ES-I3 (cell line): ENCODE results near the gene PDGFD.

Experiments
- H3K36me3 ChIP-seq: 2 replicates; pipeline ENCODE4 v1.6.1; 2013; ENCODE audit warnings: mild to moderate bottlenecking, low read length, control low read depth, moderate library complexity; ENCODE audit not compliant: insufficient read depth
- H3K4me1 ChIP-seq: 2 replicates; pipeline ENCODE4 v1.6.1; 2013; ENCODE audit warnings: mild to moderate bottlenecking, control low read depth, low read length; ENCODE audit not compliant: insufficient read depth
- H3K9ac ChIP-seq: 2 replicates; pipeline ENCODE4 v1.6.1; 2013; ENCODE audit warnings: low read depth, mild to moderate bottlenecking, low read length, moderate library complexity
- H3K9me3 ChIP-seq: 2 replicates; pipeline ENCODE4 v1.6.1; 2013; ENCODE audit warnings: mild to moderate bottlenecking, low read length, moderate library complexity; ENCODE audit not compliant: control insufficient read depth, insufficient read depth

Gene PDGFD

DNA sequence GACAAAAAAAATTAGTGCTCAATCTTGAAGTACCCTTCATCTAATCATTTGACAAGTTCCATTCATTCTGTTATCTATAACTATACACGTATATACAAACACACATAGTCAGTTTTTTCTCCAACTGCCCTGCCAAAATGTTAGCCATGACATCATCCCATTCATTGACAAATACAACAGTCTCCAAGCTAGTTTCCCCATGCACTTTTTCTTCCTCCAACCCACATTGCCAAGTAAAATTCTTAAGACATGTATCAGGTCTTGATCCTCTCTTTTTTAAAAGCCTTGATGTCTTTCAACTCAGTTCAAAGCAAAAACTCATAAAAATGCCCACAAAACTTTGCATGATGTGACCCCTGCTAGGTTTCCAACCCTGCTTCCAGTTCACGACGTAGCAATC, 69.4 kb downstream of the PDGFD start:
- no peaks in the 10 kb centered on the region for H3K36me3 ChIP-seq
- no peaks in the 10 kb centered on the region for H3K4me1 ChIP-seq
- no peaks in the 10 kb centered on the region for H3K9me3 ChIP-seq
- no peak overlapping the region for H3K9ac ChIP-seq

GRCh38 chr11:104093426-104094280, 70.3 kb downstream of the PDGFD start:
- no peak overlapping the region for H3K9ac ChIP-seq
- H3K4me1 ChIP-seq: no peaks in the 10 kb centered on the region
- no peaks in the 10 kb centered on the region for H3K9me3 ChIP-seq

DNA sequence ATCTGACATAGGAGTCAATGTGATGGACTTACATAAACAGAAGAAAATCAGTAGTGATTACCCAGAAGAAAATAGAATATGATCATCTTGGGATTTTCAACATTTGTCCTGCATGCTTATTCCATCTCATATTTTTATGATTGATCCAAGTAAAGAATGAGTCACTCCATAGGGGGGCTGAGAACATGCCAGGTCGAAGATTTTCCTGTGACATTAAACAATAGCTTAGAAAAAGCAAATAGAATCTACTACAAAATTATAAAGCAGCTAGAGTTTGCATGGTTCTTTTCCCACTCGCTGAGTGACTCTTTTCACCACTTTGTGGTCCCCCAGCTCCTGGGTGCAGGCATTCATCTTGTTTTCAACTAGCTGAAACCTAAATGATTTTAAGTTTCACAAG, 71.2 kb downstream of the PDGFD start:
- H3K9ac ChIP-seq: no peak overlapping the region
- no peaks in the 10 kb centered on the region for H3K4me1 ChIP-seq
- no peaks in the 10 kb centered on the region for H3K9me3 ChIP-seq
- no peaks in the 10 kb centered on the region for H3K36me3 ChIP-seq

More at GRCh38 chr11:104093426-104094280, 70.3 kb downstream of the PDGFD start:
- no peaks in the 10 kb centered on the region for H3K36me3 ChIP-seq

GRCh38 chr11:104091281-104092096, 72.5 kb downstream of the PDGFD start:
- Histone ChIP-seq H3K4me1 (no peaks in the 10 kb centered on the region), H3K9ac (no peak overlapping the region), H3K9me3 (no peaks in the 10 kb centered on the region), H3K36me3 (no peaks in the 10 kb centered on the region)

DNA sequence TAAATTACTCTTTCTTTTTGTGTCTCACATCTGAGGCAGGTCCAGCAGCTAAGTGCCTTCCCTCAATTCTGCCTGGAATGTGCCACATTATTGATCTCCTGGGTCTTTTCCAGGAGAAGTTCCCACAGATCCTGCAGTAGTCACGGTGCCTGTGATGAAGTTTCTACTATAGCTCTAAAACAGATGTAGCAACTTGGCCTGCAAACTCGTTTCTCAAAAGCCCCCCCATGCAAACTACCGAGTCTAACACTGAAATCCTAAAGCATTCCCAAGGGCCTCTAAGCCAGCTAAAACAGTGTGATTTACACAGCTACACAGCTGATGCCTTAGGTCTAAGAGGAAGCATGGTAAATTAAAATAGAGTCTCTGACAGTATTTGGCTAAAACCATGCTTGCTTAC, 73.2 kb downstream of the PDGFD start:
- no peak overlapping the region for H3K9ac ChIP-seq
- no peaks in the 10 kb centered on the region for H3K4me1 ChIP-seq
- H3K36me3 ChIP-seq: no peaks in the 10 kb centered on the region
- no peaks in the 10 kb centered on the region for H3K9me3 ChIP-seq

DNA sequence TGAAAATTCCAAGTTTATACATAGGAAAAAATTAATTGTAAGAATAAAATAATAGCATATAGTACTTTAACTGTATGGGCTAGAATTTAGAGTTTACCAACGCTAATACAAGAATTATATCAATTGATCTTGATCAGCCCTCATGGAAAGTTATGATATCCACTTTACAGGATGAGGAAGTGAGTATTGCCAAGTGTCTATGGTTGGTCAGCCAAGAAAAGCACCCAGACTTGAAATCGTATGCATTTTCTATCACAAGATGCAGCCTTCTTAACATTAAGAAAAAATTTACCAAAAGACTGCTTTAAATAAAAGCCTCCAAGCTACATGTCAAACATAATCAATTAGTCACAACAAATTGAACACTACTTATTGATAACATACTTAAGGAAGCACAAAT, 74.5 kb downstream of the PDGFD start:
- Histone ChIP-seq H3K9me3 (no peaks in the 10 kb centered on the region), H3K4me1 (no peaks in the 10 kb centered on the region), H3K36me3 (no peaks in the 10 kb centered on the region), H3K9ac (no peak overlapping the region)

DNA sequence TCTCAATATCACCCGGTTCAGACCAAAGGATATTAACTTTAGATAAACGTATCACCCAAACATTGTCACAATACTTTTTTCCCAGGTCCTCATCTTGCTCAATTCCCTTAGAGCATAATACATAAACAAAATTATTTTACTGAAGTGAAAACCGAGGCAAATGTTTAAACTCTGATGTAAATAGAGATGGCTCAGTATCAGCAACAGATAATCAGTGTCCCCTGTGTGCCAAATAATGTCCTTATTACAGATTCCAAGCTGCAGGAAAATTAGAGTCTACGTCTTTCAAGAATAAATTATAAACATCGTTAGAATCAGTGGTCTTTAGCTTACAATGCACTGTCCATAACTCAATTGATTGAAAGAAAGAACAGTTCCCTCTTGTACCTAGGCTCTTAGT, 77.3 kb downstream of the PDGFD start:
- Histone ChIP-seq H3K4me1 (no peaks in the 10 kb centered on the region), H3K9ac (no peak overlapping the region), H3K9me3 (no peaks in the 10 kb centered on the region), H3K36me3 (no peaks in the 10 kb centered on the region)

- H3K36me3 ChIP-seq: no peaks in the 10 kb centered on the region
- no peak overlapping the region for H3K9ac ChIP-seq
- H3K9me3 ChIP-seq: no peaks in the 10 kb centered on the region
- peaks cover 6% of the 10 kb centered on the region; the same call in 1 of the 2 replicates for H3K4me1 ChIP-seq
These were observed 85.0 kb downstream of the PDGFD start for GRCh38 chr11:104078995-104079394.

DNA sequence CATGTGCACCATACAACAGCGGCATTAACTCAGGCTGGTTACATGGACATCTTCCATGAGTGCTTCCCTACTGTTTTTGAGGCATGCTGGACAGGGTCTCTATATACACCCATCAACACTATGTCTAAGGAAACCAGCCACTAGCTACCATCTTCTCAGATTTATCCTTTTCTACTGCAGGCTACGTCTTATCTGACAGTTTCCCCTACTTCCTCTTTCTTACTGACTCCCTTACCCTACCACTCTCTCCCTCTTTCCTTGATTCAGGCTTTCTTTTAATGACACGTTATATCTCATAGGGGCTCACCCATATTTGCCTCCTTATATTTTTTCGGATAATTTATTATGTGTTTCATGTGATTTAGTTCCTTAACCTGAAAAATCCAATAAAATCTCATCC, 85.7 kb downstream of the PDGFD start:
- H3K9ac ChIP-seq: no peak overlapping the region
- no peaks in the 10 kb centered on the region for H3K9me3 ChIP-seq
- peaks cover 9% of the 10 kb centered on the region; the same call in 1 of the 2 replicates for H3K4me1 ChIP-seq
- H3K36me3 ChIP-seq: no peaks in the 10 kb centered on the region

DNA sequence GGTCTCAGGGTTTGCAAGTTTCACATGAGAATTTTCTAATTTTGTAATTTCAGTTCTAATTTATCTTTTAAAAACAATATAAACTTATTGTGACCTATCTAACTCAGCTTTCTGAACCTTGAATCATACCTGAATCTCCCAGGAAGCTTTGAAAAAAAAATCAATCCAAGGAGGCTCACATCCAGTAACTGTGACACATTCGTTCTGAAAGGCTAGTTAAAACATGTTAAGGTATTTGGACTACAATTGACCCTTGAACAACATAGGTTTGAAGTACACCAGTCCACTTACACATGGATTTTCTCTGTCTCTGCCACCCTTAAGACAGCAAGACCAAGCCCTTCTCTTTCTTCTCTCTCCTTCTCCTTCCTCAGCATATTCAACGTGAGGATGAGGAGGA, 87.5 kb downstream of the PDGFD start:
- no peak overlapping the region for H3K9ac ChIP-seq
- no peaks in the 10 kb centered on the region for H3K9me3 ChIP-seq
- H3K36me3 ChIP-seq: no peaks in the 10 kb centered on the region
- H3K4me1 ChIP-seq: peaks cover 9% of the 10 kb centered on the region; the same call in 1 of the 2 replicates

DNA sequence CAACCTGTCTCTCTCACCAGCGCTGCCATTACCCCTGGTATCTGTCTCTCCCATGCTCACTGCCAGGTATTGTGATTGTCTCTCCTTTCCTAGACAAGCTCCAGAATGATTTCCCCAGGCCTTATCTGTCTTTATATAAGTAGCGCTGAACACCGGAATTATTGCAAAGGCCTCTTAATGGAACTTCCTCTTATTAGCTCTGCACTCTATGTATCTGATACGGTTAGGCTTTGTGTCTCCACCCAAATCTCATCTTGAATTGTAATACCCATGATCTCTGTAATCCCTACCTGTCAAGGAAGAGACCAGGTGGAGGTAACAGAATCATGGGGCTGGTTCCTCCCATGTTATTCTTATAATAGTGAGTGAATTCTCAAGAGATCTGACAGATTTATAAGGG, 88.2 kb downstream of the PDGFD start:
- H3K36me3 ChIP-seq: no peaks in the 10 kb centered on the region
- H3K9me3 ChIP-seq: no peaks in the 10 kb centered on the region
- no peak overlapping the region for H3K9ac ChIP-seq
- H3K4me1 ChIP-seq: peaks cover 9% of the 10 kb centered on the region; the same call in 1 of the 2 replicates

- H3K9me3 ChIP-seq: no peaks in the 10 kb centered on the region
- no peak overlapping the region for H3K9ac ChIP-seq
- H3K4me1 ChIP-seq: peaks cover 9% of the 10 kb centered on the region; the same call in 1 of the 2 replicates
- H3K36me3 ChIP-seq: no peaks in the 10 kb centered on the region
These were observed 88.9 kb downstream of the PDGFD start for GRCh38 chr11:104075091-104075490.

DNA sequence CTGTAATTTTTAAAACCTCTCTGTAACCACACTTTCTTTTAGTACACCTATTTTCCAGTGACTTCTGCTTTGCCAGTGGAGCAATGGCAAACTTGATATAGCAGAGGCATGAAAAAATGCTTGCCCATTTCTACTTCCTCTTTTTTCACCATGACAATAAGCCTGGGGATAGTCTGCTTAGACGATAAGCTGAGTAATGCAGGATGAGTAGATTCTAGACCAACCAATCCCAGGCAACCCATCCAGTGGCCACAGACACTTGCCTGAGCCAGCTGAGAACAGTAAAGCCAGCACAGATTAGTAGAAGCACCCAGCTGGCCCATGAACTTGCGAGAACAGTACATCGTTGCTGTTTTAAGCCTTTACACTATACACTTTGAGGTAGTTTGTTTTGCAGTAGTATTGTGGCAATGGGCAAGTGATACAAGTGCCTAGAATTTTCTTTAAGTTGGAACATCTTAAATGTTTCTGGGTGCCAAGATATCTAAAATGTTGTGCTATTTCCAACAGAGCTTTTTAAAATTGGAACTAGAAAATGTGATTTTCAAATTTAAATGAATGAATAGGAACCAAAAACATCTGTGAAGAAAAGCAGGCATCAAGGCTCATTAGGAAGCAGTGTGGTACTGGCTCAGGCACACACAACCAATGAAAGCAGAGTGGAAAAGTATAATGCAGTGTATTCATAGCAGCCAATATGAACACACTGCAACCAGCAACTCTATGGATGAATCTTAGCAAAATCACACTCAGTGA, 89.8 kb downstream of the PDGFD start:
- Histone ChIP-seq H3K9ac (no peak overlapping the region), H3K36me3 (no peaks in the 10 kb centered on the region), H3K4me1 (peaks cover 9% of the 10 kb centered on the region; the same call in 1 of the 2 replicates), H3K9me3 (no peaks in the 10 kb centered on the region)

DNA sequence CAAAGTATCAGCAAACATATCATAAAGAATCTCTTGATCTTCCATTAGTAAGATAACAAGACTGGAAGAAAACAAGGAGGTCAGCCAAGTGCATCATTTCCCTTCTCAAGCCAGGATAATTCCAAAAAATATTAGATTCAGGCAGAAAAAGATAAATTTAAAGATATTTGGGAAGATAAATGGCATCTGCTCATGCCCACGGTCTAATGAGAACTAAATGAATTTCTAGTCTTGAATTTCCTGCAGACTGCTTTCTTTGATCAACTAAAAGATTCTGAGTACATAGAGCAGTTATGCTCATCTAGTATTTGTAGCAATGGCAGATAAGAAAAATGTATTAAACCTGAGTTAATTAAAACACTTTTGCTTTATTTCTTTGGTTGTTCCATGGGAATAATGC, 96.4 kb downstream of the PDGFD start:
- Histone ChIP-seq H3K9ac (no peak overlapping the region), H3K9me3 (no peaks in the 10 kb centered on the region), H3K4me1 (no peaks in the 10 kb centered on the region), H3K36me3 (no peaks in the 10 kb centered on the region)
